Colonic mucosa (tissue), 4 donors: ENCODE measurements around the gene DOK4. TPM values are rescaled to one million over a fixed set of nuclear protein-coding genes. Genes with fewer than 3 reads are reported as not detected.
A peak's percentile ranks its signal among the peaks of the same experiment; 100 is the strongest.

Experiments
- DNase-seq: peaks from one replicate; pipeline ENCODE4 v3.0.0-alpha.2; 2020
- H3K27ac ChIP-seq: fragments of 200-600 bp; one replicate; pipeline ENCODE4 v1.8.0; 2021
- H3K27me3 ChIP-seq: fragments of 200-600 bp; one replicate; pipeline ENCODE4 v1.8.0; 2021
- H3K36me3 ChIP-seq: fragments of 200-600 bp; one replicate; pipeline ENCODE4 v1.8.0; 2021
- H3K4me1 ChIP-seq: fragments of 200-600 bp; one replicate; pipeline ENCODE4 v1.8.0; 2021; ENCODE audit warnings: mild to moderate bottlenecking
- H3K4me3 ChIP-seq: fragments of 200-600 bp; one replicate; pipeline ENCODE4 v1.8.0; 2021
- H3K9ac ChIP-seq, 2 donors: one replicate each; pipeline ENCODE4 v1.7.0; 2013; ENCODE audit warnings: control low read depth in 2 of 2, low read depth in 2 of 2, low read length in 2 of 2
- H3K9me3 ChIP-seq: fragments of 200-600 bp; one replicate; pipeline ENCODE4 v1.8.0; 2021
- intact Hi-C: fragments of 100-400 bp; cut with DNase I; formaldehyde crosslinking; loops from one replicate; pipeline ENCODE4 v1.14.1; 2022
- total RNA-seq, 2 donors: library from RNA; stranded (reverse); fragmentation: NEBNext Ultra II Directional in 1 of 2; extraction: Animal tissue kit (Norgen Biotek cat#: 25700) in 1 of 2; gene quantifications; one replicate each; pipeline ENCODE4 v1.2.1, GENCODE V29; 2021
- TF ChIP-seq, protein P1 (sequence below): fragments of 200-600 bp; IDR thresholded peaks from one replicate; pipeline ENCODE4 v1.8.0; 2022; ENCODE audit warnings: antibody characterized with exemption, mild to moderate bottlenecking
- donor health status: healthy.
- donor health status: DM: no; HTN: no; CAD: no.
- donor health status: DM: no; HTN: no; CAD: no.

The DOK4 gene
- total RNA-seq, 2 donors from 2014 or later: 121 to 141 TPM

- H3K36me3 ChIP-seq: no peaks in the 10 kb centered on the region
- H3K9ac ChIP-seq: no peak overlapping the region
- no peaks in the 10 kb centered on the region for H3K9me3 ChIP-seq
- intact Hi-C loops: no loop called here
- DNase-seq: peak; percentile 38
- no peak overlapping the region for H3K4me3 ChIP-seq
- TF ChIP-seq, protein P1, sequence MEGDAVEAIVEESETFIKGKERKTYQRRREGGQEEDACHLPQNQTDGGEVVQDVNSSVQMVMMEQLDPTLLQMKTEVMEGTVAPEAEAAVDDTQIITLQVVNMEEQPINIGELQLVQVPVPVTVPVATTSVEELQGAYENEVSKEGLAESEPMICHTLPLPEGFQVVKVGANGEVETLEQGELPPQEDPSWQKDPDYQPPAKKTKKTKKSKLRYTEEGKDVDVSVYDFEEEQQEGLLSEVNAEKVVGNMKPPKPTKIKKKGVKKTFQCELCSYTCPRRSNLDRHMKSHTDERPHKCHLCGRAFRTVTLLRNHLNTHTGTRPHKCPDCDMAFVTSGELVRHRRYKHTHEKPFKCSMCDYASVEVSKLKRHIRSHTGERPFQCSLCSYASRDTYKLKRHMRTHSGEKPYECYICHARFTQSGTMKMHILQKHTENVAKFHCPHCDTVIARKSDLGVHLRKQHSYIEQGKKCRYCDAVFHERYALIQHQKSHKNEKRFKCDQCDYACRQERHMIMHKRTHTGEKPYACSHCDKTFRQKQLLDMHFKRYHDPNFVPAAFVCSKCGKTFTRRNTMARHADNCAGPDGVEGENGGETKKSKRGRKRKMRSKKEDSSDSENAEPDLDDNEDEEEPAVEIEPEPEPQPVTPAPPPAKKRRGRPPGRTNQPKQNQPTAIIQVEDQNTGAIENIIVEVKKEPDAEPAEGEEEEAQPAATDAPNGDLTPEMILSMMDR: no peak
- no peaks in the 10 kb centered on the region for H3K27me3 ChIP-seq
- peaks cover 8% of the 10 kb centered on the region for H3K4me1 ChIP-seq
- no peak overlapping the region for H3K27ac ChIP-seq
Observed at GRCh38 chr16:57533431-57534336, 47.4 kb upstream of the DOK4 start.

DNA sequence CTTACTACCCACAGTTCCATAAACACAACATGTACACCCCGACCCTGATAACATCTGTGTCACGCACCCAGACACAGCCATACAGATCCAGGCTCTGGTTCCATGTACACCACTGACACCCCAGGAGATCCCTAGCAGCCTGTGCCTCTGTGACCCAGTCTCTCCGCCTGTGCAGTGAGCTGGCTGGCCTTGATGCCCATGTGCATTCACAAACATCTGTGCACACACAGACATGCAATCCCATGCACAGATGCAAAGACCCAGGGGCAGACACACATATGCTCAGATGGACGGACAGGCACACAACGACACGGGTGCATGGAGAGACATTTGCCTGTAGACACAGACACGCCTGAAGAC is 46.0 kb upstream of the DOK4 start:
- H3K4me3 ChIP-seq: no peak overlapping the region
- no peak overlapping the region for H3K27ac ChIP-seq
- DNase-seq: no peak
- peaks cover 8% of the 10 kb centered on the region for H3K4me1 ChIP-seq
- no peaks in the 10 kb centered on the region for H3K9me3 ChIP-seq
- no peaks in the 10 kb centered on the region for H3K36me3 ChIP-seq
- H3K9ac ChIP-seq: no peak overlapping the region
- intact Hi-C loops: no loop called here
- no peaks in the 10 kb centered on the region for H3K27me3 ChIP-seq
- TF ChIP-seq, protein P1: no peak

DNA sequence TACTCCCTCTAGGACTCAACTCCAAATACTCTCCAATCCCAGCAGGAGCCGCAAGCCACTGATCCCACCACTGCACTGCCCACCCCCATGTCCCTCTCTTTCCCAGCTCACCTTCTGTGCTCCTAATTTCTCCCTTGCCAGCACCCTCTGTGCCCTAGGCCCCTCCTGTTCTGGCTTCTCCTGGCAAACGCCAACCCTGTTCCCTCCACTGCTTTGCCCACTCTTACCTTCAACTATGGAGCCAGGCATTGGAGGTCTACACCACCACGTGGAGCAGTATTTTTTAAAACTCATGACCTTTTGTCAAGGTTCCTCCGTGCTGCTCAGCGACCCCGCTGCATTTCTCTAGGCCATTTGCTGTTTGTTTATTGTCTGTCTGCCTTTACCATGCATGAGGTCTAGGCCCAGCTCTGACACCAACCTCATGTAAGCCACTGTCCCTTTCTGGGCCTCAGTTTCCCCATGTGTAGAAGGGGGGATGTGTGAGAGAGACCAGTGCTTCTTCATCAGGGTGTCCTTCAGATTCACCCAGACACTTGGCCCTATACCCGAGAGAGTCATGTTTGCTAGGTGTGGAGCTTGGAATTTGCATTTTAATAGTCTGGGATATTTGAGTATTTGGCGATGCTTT is 45.5 kb upstream of the DOK4 start:
- H3K4me3 ChIP-seq: no peak overlapping the region
- no peaks in the 10 kb centered on the region for H3K9me3 ChIP-seq
- H3K27ac ChIP-seq: no peak overlapping the region
- no peaks in the 10 kb centered on the region for H3K27me3 ChIP-seq
- peaks cover 8% of the 10 kb centered on the region for H3K4me1 ChIP-seq
- intact Hi-C loops: no loop called here
- no peak for DNase-seq
- H3K36me3 ChIP-seq: no peaks in the 10 kb centered on the region
- H3K9ac ChIP-seq: no peak overlapping the region
- TF ChIP-seq, protein P1: no peak

DNA sequence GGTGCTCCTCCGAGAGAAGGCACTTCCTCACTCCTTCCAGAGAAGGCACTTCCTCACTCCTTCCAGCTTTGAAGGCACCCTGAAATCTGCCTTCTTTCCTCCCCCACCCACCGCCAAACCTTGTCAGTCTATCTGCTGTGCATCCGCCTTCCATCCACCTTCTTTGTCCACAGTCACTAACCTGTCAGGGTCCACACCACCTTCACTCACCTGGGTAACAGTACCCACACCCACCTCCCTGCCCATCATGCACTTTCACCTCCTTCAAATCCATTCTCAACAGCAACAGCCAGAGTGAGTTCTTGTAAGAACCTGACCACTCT is 44.9 kb upstream of the DOK4 start:
- Histone ChIP-seq H3K4me3 (no peak overlapping the region), H3K27me3 (no peaks in the 10 kb centered on the region), H3K36me3 (no peaks in the 10 kb centered on the region), H3K9me3 (no peaks in the 10 kb centered on the region), H3K9ac (no peak overlapping the region), H3K4me1 (peaks cover 8% of the 10 kb centered on the region), H3K27ac (no peak overlapping the region)
- DNase-seq: no peak
- intact Hi-C loops: no loop called here
- TF ChIP-seq, protein P1: no peak

- peaks cover 8% of the 10 kb centered on the region for H3K4me1 ChIP-seq
- H3K9ac ChIP-seq: no peak overlapping the region
- intact Hi-C loops: no loop called here
- no peaks in the 10 kb centered on the region for H3K9me3 ChIP-seq
- TF ChIP-seq, protein P1: no peak
- no peak for DNase-seq
- H3K4me3 ChIP-seq: no peak overlapping the region
- no peaks in the 10 kb centered on the region for H3K36me3 ChIP-seq
- H3K27ac ChIP-seq: no peak overlapping the region
- no peaks in the 10 kb centered on the region for H3K27me3 ChIP-seq
Observed at GRCh38 chr16:57530522-57531252, 44.4 kb upstream of the DOK4 start.
